Breast epithelium (tissue), 4 donors: ENCODE results near the gene FARP1. TPM values are rescaled to one million over a fixed set of nuclear protein-coding genes. Genes with fewer than 3 reads are reported as not detected.

Experiments used
- DNase-seq, 2 donors: peaks; one replicate each; pipeline ENCODE4 v3.0.0-alpha.2; 2019; ENCODE audit warnings: low spot score in 2 of 2
- H3K27ac ChIP-seq, 2 donors: fragments of 200-600 bp; sonication (generic) in 1 of 2; one replicate each; pipeline ENCODE4 v1.5.1; 2016 to 2019; ENCODE audit warnings: mild to moderate bottlenecking in 1 of 2
- H3K27me3 ChIP-seq, 2 donors: fragments of 200-600 bp; sonication (generic) in 1 of 2; one replicate each; pipeline versions ENCODE4 v1.5.1 to v1.6.0; 2017 to 2019; ENCODE audit warnings: control low read depth in 1 of 2, mild to moderate bottlenecking in 1 of 2
- H3K36me3 ChIP-seq: fragments of 200-600 bp; one replicate; pipeline ENCODE4 v1.5.1; 2019
- H3K4me1 ChIP-seq, 2 donors: fragments of 200-600 bp; sonication (generic); one replicate each; pipeline ENCODE4 v1.5.1; 2016 to 2019; ENCODE audit warnings: control low read depth in 1 of 2
- H3K4me3 ChIP-seq, 3 donors: fragments of 200-600 bp; sonication (generic); 1 replicate in 2 of 3; 2 replicates in 1 of 3; pipeline ENCODE4 v1.5.1; 2016 to 2019; ENCODE audit warnings: mild to moderate bottlenecking in 3 of 3, moderate library complexity in 2 of 3
- H3K9me3 ChIP-seq, 2 donors: fragments of 200-600 bp; sonication (generic) in 1 of 2; one replicate each; pipeline ENCODE4 v1.5.1; 2016 to 2019; ENCODE audit warnings: control low read depth in 1 of 2
- CTCF ChIP-seq, 3 donors: fragments of 450-650 bp; IDR thresholded peaks; one replicate each; pipeline ENCODE4 v1.5.1; 2016 to 2017; ENCODE audit warnings: antibody characterized with exemption in 3 of 3, mild to moderate bottlenecking in 3 of 3, moderate library complexity in 3 of 3
- POLR2A ChIP-seq: fragments of 450-650 bp; IDR thresholded peaks from one replicate; pipeline ENCODE4 v1.6.1; 2016; ENCODE audit warnings: antibody characterized with exemption, mild to moderate bottlenecking, moderate library complexity
- POLR2AphosphoS5 ChIP-seq, 3 donors: sonication (generic); formaldehyde crosslinking; IDR thresholded peaks; one replicate each; pipeline ENCODE4 v1.6.1; 2017; ENCODE audit warnings: antibody characterized with exemption in 3 of 3
- intact Hi-C: fragments of 100-400 bp; cut with DNase I; formaldehyde crosslinking; loops from one replicate; pipeline ENCODE4 v1.15.1; 2023; ENCODE audit warnings: low total_unique reads
- total RNA-seq, 3 donors: library from RNA; depleted of rRNA; stranded (reverse); fragments of >200 nt; gene quantifications; one replicate each; pipeline ENCODE4 v1.1.0, GENCODE V29; 2016

FARP1 gene
- total RNA-seq, 3 donors from 2014 or later: 29.8 to 97.3 (median 80.1) TPM

GRCh38 chr13:98251708-98252107 lies 108.8 kb downstream of the FARP1 start:
- H3K27ac ChIP-seq: no peak overlapping the region
- no peaks in the 10 kb centered on the region for H3K27me3 ChIP-seq
- intact Hi-C loops: no loop called here

DNA sequence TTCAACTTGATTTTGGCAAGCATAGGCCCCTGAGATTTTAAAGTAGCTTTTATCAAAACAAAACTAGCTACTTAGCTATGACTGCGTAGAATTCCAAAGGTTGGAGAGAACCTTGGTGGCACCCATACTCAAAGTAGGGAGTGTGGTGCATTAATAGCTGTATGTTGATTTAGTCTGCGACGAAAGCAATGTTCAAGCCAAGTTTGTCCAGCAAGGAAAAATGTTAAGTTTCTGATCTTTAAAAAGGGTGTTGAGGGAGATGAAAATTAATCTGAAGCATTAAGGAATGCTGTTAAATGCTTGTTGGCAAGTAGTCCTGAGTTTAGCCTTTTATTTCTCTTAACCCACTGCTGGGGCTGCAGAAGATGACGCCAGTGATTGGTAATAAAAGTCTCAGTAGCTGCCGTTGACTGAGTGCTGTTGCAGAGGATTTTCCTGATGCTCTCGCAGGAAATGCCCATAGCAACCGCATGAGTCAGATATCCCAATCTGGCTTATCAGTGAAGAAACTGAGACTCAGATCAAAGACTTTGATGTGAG lies 110.1 kb downstream of the FARP1 start:
- Histone ChIP-seq H3K27me3 (no peaks in the 10 kb centered on the region), H3K9me3 (no peaks in the 10 kb centered on the region), H3K4me1 (no peaks in the 10 kb centered on the region), H3K27ac (no peak overlapping the region), H3K36me3 (no peaks in the 10 kb centered on the region), H3K4me3 (no peak overlapping the region)
- intact Hi-C loops: no loop called here
- DNase-seq: no peak
- TF ChIP-seq POLR2AphosphoS5 (IDR thresholded peaks at IDR 0.05): no peak
- TF ChIP-seq CTCF (IDR thresholded peaks at IDR 0.05): no peak
- TF ChIP-seq POLR2A: no peak

More at GRCh38 chr13:98251708-98252107, 108.8 kb downstream of the FARP1 start:
- Histone ChIP-seq H3K4me1 (no peaks in the 10 kb centered on the region), H3K36me3 (no peaks in the 10 kb centered on the region), H3K9me3 (no peaks in the 10 kb centered on the region), H3K4me3 (no peak overlapping the region)
- no peak for DNase-seq
- TF ChIP-seq POLR2AphosphoS5 (IDR thresholded peaks at IDR 0.05) (no peak), CTCF (IDR thresholded peaks at IDR 0.05) (no peak), POLR2A (no peak)

DNA sequence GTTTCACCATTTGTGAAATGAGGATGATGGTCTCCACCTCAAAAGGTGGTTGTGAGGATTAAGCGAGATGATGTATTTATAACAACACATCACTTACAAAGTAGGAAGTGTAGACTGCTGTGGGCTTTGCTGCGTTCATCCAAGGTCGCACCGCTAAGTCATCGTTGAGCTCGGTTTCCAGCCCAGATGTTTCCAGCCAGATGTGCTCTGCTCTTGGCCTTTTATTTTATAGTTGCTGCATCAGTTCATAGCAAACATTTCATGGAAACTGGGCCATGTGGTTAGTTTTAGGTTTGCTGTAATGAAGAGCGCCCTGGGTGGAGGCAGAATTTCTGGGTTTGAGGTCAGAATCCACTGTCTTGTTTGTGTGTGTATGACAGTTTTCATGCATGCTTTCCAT lies 110.6 kb downstream of the FARP1 start:
- H3K36me3 ChIP-seq: no peaks in the 10 kb centered on the region
- H3K27me3 ChIP-seq: no peaks in the 10 kb centered on the region
- intact Hi-C loops: no loop called here
- H3K9me3 ChIP-seq: no peaks in the 10 kb centered on the region
- no peaks in the 10 kb centered on the region for H3K4me1 ChIP-seq
- DNase-seq: no peak
- no peak overlapping the region for H3K27ac ChIP-seq
- H3K4me3 ChIP-seq: no peak overlapping the region
- TF ChIP-seq POLR2A (no peak), POLR2AphosphoS5 (IDR thresholded peaks at IDR 0.05) (no peak), CTCF (IDR thresholded peaks at IDR 0.05) (no peak)

GRCh38 chr13:98254513-98254912 lies 111.6 kb downstream of the FARP1 start:
- H3K9me3 ChIP-seq: no peaks in the 10 kb centered on the region
- no peak overlapping the region for H3K4me3 ChIP-seq
- TF ChIP-seq CTCF (IDR thresholded peaks at IDR 0.05) (no peak), POLR2A (no peak)
- no peaks in the 10 kb centered on the region for H3K27me3 ChIP-seq
- DNase-seq: no peak
- intact Hi-C loops: no loop called here
- H3K27ac ChIP-seq: peak overlapping the region; percentile 32 to 38
- no peaks in the 10 kb centered on the region for H3K4me1 ChIP-seq
- H3K36me3 ChIP-seq: no peaks in the 10 kb centered on the region

GRCh38 chr13:98258226-98258625 lies 115.3 kb downstream of the FARP1 start:
- H3K9me3 ChIP-seq: no peaks in the 10 kb centered on the region
- peaks cover 0 to 4% of the 10 kb centered on the region in 2 donors for H3K4me1 ChIP-seq
- H3K36me3 ChIP-seq: no peaks in the 10 kb centered on the region
- intact Hi-C loops: no loop called here
- no peaks in the 10 kb centered on the region for H3K27me3 ChIP-seq
- no peak for DNase-seq
- no peak overlapping the region for H3K4me3 ChIP-seq
- TF ChIP-seq POLR2A (no peak), CTCF (IDR thresholded peaks at IDR 0.05) (no peak), POLR2AphosphoS5 (IDR thresholded peaks at IDR 0.05) (no peak)
- no peak overlapping the region for H3K27ac ChIP-seq
